WERI-Rb-1 (cell line): Measurements from ENCODE around the gene NEO1.

Experiments used
- DNase-seq: peaks from one replicate; pipeline ENCODE4 v3.0.0-alpha.2; 2020
- H3K27ac ChIP-seq: fragments of 250-450 bp; sonication (Bioruptor Pico); 2 replicates; pipeline ENCODE4 v1.5.1; 2020; ENCODE audit warnings: mild to moderate bottlenecking, moderate library complexity
- H3K27me3 ChIP-seq: fragments of 250-450 bp; sonication (Bioruptor Pico); 2 replicates; pipeline ENCODE4 v1.5.1; 2021; ENCODE audit warnings: mild to moderate bottlenecking, low read depth, moderate library complexity; ENCODE audit not compliant: insufficient read depth, severe bottlenecking
- H3K36me3 ChIP-seq: fragments of 250-450 bp; sonication (Bioruptor Pico); 2 replicates; pipeline ENCODE4 v1.5.1; 2020; ENCODE audit warnings: mild to moderate bottlenecking, moderate library complexity
- H3K4me3 ChIP-seq: 2 replicates; pipeline ENCODE4 v1.5.1; 2011; ENCODE audit warnings: low read depth, mild to moderate bottlenecking, control low read depth, low read length
- H3K9me3 ChIP-seq: fragments of 250-450 bp; sonication (Bioruptor Pico); 2 replicates; pipeline ENCODE4 v1.5.1; 2021; ENCODE audit warnings: mild to moderate bottlenecking, moderate library complexity; ENCODE audit not compliant: severe bottlenecking
- CTCF ChIP-seq: IDR thresholded peaks from 2 replicates; pipeline ENCODE4 v1.5.1; 2011; ENCODE audit warnings: low read depth, mild to moderate bottlenecking, control low read depth, inconsistent platforms, low read length

The NEO1 gene

DNA sequence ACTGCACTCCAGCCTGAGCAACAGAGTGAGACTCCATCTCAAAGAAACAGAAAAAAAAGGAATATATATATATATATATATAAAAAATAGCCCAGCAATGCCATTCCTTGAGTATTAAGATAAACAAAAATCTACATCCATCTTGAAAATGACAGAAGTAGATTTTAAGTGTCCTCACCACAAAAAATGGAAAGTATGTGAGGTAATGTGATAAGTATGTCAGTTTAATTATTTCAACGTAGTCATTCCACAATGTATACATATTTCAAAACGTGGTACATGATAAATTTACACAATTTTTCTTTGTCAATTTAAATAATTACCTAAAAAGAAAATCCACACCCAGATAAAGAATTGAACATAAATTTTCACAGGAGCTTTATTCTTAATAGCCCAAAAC, 261.6 kb downstream of the NEO1 start:
- TF ChIP-seq CTCF, result no peak
- Histone ChIP-seq H3K9me3 (no peaks in the 10 kb centered on the region), H3K27ac (no peak overlapping the region), H3K4me3 (no peak overlapping the region), H3K27me3 (no peaks in the 10 kb centered on the region), H3K36me3 (no peaks in the 10 kb centered on the region)
- no peak for DNase-seq

- no peak for DNase-seq
These were observed 265.6 kb downstream of the NEO1 start for GRCh38 chr15:73317651-73318462.

GRCh38 chr15:73318463-73319351, 266.4 kb downstream of the NEO1 start:
- Histone ChIP-seq H3K27ac (no peak overlapping the region), H3K27me3 (no peaks in the 10 kb centered on the region), H3K4me3 (no peak overlapping the region), H3K9me3 (no peaks in the 10 kb centered on the region), H3K36me3 (no peaks in the 10 kb centered on the region)
- no peak for TF ChIP-seq CTCF
- no peak for DNase-seq

More at GRCh38 chr15:73317651-73318462, 265.6 kb downstream of the NEO1 start:
- no peaks in the 10 kb centered on the region for H3K36me3 ChIP-seq
- no peak overlapping the region for H3K4me3 ChIP-seq
- TF ChIP-seq CTCF, result no peak
- H3K9me3 ChIP-seq, result no peaks in the 10 kb centered on the region
- H3K27me3 ChIP-seq, result no peaks in the 10 kb centered on the region
- no peak overlapping the region for H3K27ac ChIP-seq

DNA sequence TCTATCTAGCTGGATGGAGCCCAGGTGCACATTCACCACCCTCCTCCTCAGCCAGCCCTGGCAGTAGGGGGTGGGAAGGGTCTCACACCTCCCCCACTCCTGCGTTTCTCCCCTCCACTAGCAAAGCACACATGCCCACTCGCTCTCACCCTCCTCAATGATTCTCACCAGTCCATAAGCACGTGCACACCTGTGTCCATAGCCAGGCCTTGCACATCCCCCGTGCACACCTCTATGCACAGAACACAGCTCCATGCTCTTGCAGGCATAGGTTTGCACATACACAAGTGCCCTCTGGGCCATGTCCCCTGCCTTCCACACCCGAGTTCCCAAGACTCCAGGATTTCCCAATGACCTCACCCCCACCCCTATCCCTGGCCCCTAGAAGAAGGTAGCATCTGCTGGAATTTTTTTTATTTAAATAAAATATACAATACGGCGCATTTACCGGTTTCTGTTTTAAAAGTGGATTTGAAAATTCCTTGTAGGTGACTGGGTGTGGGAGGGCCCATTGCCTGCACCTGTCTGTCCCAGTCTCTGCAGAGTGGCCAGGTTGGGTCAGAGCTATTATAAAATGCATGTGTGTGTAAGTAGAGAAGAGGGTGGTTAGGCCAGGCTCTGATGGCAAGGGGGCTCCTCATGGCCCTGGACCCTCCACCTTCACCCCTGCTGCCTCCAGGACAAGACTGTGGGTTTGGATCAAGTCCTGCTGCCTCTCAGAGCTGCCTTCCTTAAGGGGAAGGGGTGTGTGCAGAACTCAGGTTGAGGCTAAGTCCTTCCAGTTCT, 267.4 kb downstream of the NEO1 start:
- no peak overlapping the region for H3K27ac ChIP-seq
- no peak for TF ChIP-seq CTCF
- no peaks in the 10 kb centered on the region for H3K9me3 ChIP-seq
- H3K4me3 ChIP-seq, result no peak overlapping the region
- H3K27me3 ChIP-seq, result no peaks in the 10 kb centered on the region
- no peak for DNase-seq
- H3K36me3 ChIP-seq, result no peaks in the 10 kb centered on the region

- Histone ChIP-seq H3K4me3 (no peak overlapping the region), H3K27ac (no peak overlapping the region), H3K27me3 (no peaks in the 10 kb centered on the region), H3K9me3 (no peaks in the 10 kb centered on the region), H3K36me3 (no peaks in the 10 kb centered on the region; the same call in 1 of the 2 replicates)
- TF ChIP-seq CTCF, result no peak
- no peak for DNase-seq
These were observed 268.4 kb downstream of the NEO1 start for GRCh38 chr15:73320619-73321180.
